GM12873 (cell line): ENCODE measurements around the gene SLAIN1.

Experiments
- CTCF ChIP-seq: IDR thresholded peaks from 2 replicates; pipeline ENCODE4 v1.5.1; 2012; ENCODE audit warnings: low read depth, mild to moderate bottlenecking, moderate library complexity, low read length, control low read depth; ENCODE audit not compliant: insufficient read depth; ENCODE audit errors: missing control alignments

The SLAIN1 gene

GRCh38 chr13:77730572-77730971 lies 33.1 kb downstream of the SLAIN1 start:
- no peak for TF ChIP-seq CTCF

- TF ChIP-seq CTCF, result no peak
Observed at GRCh38 chr13:77732287-77732686, 34.8 kb downstream of the SLAIN1 start.

- TF ChIP-seq CTCF, result no peak
Observed at GRCh38 chr13:77733674-77734073, 36.2 kb downstream of the SLAIN1 start.

- no peak for TF ChIP-seq CTCF
Observed at GRCh38 chr13:77737583-77738200, 40.2 kb downstream of the SLAIN1 start.

GRCh38 chr13:77740097-77740735 lies 42.7 kb downstream of the SLAIN1 start:
- no peak for TF ChIP-seq CTCF

- no peak for TF ChIP-seq CTCF
Observed at GRCh38 chr13:77740931-77741596, 43.6 kb downstream of the SLAIN1 start.

- no peak for TF ChIP-seq CTCF
Observed at GRCh38 chr13:77741597-77741972, 44.1 kb downstream of the SLAIN1 start.
